ENCODE results near the gene TNNI2.

Gene TNNI2

DNA sequence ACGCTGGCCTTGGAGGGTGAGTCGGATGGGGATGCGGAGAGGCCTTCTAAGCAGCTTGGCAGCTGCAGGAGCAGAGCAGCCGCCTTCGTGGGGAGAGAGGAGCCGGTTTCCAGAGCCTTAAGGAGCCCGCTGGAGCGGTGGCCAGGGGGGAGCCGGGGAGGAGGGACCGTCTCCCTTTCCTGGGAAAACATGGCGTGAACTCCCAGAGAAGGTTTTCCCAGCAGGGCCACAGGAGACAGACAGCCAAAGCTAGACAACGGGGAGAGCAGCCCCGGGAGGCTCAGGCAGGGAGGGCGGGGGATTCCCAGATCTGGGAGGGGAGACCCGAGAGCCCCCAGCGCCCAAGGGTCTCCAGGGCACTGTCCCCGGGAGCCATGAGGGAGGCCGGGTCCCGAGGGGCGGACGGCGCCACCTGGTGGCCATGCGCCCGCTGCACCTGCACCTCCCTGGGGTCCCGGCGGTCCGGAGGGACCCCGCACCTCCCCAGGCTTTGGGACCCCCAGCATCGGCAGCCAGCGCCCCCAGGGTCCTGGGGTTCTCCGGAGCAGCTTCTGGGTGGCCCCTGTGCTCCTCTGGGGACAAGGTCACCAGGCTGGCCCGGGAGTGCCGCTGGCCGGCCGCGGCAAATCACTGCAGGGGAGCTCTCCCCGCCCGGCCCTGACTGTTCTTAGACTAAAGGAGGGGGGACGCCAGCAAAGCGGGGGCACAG is 6.4 kb upstream of the TNNI2 start:
- DNase-seq (ENCODE audit: low read depth in 3 of 3, low spot score in 1 of 3): peak in 2 of 3 donors; percentile 34 to 68

DNA sequence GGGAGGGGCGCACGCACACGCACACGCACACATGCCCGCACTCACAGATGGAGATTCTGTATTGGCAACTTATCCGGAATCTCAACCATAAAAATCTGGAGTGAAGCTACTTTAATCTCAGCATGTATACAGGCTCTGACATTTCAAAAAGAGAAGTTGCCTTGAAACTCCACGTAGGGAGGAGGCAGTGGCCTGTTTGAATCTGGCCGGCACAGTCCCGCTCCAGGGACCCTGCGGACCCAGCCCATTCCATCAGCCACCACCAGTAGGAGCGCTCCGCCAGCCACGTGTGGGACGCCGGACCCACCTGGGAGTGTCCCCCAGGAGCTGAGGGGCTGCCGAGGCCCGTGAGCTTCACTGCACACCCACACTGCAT is 5.9 kb upstream of the TNNI2 start:
- DNase-seq (ENCODE audit: low read depth in 3 of 3, low spot score in 1 of 3): no peak

DNA sequence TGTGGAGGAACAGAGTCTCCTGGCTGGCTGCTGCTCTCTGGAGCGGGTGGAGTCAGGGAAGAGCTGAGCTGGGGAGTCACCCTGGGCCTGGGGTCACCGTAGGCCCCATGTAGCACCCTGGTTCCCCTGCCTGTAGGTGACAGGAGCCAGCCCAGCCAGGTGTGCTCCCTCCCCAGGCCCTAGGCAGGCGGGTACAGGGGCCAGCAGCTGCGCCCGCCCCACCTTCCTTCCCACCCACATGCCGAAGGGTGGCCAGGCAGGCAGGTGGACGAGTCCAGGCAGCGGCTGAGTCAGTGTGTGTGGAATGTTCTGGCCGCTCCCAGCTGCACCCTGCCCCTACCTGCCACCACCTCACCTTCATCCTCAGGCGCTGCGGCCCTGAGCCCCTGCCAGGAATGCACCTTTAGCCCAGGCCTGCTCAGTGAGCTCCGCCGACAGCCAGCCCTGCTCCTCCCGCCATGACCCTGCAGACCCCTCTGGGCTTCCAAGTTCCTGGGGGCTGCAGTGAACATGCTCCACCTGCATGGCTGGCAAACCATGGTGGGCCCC is 4.6 kb upstream of the TNNI2 start:
- DNase-seq (ENCODE audit: low read depth in 3 of 3, low spot score in 1 of 3): no peak

DNA sequence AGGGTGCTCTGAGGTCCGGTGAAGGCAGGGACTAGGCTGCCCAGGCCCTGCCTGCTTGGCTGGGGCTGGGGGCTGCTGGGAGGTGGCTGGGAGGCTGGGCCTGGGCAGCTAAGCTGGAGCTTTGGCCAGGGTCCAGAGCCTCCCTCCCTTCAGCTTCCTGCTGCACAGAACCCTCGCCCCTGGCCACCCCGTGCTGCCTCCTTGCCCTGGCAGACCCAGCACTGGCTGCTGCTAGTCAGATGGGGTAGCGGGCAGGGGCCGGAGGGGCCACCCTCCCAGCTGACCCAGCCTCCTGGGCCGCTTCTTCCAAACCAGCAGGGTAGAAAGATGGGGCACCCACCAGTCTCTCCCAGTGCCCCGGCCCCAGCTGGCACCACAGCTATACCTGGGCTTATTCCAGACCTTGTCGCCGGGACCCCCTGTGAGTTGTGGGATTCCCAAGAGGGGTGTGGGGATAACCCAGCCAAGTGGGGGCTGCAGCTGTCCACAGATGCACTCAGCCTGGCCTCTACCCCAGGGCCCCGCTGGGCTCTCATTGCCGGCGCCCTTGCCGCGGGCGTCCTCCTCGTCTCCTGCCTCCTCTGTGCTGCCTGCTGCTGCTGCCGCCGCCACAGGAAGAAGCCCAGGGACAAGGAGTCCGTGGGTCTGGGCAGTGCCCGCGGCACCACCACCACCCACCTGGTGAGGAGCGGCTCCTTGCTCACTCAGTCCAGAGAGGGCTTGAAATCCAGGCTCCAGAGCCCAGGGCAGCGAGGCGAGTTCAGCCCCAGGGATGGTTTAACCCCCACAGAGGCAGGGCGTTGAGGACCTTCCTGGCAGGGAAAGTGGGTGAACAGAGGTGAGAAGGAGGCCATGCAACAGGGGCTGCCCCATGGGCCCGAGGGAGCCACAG is 3.8 kb upstream of the TNNI2 start, which contains the start of gene SYT8:
Gene SYT8 (plus strand): TSS at position 212 of the 892 bp plus-strand sequence. CDS start 116 bp downstream, at position 328.
- DNase-seq (ENCODE audit: low read depth in 3 of 3, low spot score in 1 of 3): no peak

DNA sequence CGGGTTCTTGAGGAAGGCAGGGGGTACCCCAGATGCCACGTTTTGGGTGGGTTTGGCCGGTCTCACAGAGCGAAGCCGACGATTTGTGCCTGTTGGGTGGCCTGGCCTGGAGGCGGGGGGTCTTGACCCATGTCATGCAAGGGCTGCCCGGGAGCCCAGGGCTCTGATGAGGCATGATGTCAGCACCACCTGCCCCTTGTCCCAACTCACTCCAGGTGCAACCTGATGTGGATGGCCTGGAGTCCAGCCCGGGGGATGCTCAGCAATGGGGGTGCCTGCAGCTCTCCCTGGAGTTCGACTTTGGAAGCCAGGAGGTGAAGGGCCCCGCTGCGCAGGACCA is 3.1 kb upstream of the TNNI2 start:
- DNase-seq (ENCODE audit: low read depth in 3 of 3, low spot score in 1 of 3): no peak

DNA sequence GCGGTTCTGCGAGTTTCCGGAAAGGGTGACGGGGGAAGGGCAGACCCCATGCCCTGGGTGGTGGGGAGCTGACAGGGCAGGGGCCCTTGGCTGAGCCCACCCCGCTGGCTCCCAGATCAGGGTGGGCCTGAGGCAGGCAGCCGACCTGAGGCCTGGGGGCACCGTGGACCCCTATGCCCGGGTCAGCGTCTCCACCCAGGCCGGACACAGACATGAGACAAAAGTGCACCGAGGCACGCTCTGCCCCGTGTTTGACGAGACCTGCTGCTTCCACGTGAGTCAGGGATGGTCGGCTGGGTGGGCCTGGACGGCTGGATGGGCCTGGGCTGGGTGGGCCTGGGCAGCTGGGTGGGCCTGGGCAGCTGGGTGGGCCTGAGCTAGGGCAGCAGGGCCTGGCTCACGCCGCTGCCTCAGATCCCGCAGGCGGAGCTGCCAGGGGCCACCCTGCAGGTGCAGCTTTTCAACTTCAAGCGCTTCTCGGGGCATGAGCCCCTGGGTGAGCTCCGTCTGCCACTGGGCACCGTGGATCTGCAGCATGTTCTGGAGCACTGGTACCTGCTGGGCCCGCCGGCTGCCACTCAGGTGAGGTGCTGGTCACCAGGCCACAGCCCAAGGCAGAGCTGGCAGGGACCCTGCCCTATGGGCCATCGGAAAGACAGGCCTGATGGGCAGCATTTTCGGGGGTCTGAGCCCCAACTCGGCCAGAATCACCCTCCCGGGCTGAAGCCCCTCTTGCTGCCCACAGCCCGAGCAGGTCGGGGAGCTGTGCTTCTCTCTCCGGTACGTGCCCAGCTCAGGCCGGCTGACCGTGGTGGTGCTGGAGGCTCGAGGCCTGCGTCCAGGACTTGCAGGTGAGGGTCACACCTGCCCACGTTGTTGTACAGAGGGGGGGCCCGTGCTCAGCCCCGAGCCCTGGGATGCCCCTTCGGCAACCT is 2.5 kb upstream of the TNNI2 start:
- DNase-seq (ENCODE audit: low read depth in 3 of 3, low spot score in 1 of 3): no peak

DNA sequence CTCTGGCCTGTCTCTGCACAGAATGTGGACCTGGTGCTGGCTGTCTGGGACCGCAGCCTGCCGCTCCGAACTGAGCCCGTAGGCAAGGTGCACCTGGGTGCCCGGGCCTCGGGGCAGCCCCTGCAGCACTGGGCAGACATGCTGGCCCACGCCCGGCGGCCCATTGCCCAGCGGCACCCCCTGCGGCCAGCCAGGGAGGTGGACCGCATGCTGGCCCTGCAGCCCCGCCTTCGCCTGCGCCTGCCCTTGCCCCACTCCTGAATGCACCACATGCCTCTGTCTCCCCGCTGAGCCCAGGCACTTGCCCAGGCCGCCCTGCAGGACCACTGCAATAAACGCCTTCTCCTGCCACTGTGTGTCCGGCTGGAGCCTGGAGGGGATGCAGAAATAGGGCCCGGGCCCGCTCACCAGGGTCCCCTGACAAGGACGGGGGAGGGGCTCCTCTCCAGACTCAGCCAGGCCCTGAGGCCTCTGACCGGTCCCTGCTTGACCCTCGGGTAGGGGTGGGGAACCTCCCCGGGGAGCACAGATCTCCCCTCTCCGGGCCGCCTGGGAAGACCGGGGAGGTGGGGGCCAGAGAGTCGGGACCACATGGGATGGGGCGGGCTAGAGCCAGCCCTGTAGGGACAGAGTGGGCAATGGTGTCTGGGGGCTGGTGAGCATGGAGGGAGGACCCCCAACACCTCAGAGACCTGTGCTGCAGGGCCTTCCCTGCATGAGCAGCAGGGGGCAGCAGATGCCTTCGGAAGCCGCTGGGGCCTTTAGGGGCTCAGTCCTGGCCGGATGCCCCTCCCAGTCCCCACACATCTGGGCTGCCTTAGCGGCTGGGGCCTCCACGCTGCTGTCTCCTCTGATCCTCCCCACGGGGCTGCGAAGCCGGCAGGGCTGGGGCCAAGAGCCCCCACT is 1.4 kb upstream of the TNNI2 start:
- peak; percentile 43 to 69 (median 67) for DNase-seq (ENCODE audit: low read depth in 3 of 3, low spot score in 1 of 3)

DNA sequence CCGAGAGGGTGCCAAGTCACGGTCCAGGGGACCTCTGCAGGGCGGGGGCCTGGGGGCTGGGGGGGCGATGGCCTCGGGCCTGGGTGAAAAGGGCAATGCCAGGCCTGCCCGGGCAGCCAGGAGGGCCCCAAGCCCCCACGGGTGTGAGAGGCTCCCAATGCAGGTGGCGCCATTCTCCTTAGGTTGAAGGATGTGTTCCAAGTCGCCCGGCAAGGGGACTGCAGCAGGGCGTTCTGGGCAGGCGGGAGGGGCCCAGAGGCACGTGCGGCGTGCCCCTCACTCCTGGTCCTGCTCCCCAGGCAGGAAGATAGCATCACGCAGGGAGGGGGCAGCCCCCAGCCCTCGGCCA is 730 bp upstream of the TNNI2 start:
- DNase-seq (ENCODE audit: low read depth in 3 of 3, low spot score in 1 of 3): no peak

DNA sequence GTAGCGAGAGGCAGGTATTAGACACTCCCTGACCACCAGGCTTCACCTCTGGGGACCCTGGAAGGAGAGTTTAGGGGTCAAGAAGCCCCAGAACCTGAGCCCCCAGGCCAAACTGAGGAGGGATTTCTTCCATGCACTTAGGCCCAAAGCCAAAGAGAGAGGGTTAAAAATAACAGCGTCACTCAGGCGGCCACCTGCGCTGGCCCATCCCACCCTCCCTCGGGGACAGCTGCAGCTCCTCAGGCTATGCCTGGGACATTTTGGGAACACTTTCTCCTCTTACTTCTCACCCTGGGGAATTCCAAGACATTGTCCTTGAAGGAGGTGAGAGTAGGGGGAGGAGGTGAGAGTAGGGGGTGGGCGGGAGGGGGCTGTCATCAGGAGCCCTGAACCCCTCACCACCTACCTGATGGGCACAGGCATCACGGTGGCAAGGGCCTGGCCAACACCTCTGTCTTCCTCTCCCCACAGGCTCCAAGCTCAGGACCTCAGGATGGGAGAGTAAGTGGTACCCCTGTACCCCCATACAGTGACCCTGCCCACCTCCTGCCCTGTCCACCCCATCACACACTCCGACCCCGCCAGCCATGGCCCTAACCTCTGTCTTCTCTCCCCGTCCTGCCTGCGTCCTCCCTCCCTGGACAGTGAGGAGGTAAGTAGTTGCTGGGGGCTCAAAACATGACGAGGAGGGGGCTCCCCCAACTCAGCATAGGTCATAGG is 583 bp downstream of the TNNI2 start:
- DNase-seq (ENCODE audit: low read depth in 3 of 3, low spot score in 1 of 3): no peak

DNA sequence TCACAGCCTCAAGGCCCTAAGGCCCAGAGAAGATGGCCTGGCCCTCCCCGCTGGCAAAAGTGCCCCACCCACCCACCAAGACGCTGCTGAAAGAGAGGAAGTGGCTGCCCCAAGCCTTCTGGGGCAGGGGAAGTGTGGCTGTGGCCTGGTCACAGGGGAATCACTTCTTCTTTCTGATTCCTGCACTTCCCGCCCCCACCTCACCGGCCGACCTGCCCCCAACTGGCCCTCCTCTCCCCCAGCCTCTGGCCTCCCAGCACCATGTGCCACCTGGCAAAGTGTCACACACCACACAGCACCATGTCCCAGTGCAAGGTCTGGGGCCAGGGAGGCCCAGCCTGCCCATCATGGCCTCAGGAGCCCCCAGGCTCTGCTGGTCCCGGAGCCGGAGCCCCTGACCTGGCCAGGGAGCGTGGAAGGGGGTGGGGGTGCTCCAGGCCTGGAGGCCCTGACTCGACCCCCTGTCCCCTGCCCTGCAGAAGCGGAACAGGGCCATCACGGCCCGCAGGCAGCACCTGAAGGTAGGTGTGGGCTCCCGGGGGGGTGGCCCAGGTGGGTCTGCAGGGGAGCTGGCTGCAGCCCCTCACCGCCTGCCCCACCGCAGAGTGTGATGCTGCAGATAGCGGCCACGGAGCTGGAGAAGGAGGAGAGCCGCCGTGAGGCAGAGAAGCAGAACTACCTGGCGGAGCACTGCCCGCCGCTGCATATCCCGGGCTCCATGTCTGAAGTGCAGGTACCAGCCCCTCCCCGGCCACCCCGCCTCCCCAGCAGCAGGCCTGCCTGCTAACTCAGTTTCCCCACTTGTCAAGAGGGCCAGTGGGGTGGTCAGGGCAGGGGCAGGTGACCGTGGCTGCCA is 1.4 kb downstream of the TNNI2 start:
- no peak for DNase-seq (ENCODE audit: low read depth in 3 of 3, low spot score in 1 of 3)

DNA sequence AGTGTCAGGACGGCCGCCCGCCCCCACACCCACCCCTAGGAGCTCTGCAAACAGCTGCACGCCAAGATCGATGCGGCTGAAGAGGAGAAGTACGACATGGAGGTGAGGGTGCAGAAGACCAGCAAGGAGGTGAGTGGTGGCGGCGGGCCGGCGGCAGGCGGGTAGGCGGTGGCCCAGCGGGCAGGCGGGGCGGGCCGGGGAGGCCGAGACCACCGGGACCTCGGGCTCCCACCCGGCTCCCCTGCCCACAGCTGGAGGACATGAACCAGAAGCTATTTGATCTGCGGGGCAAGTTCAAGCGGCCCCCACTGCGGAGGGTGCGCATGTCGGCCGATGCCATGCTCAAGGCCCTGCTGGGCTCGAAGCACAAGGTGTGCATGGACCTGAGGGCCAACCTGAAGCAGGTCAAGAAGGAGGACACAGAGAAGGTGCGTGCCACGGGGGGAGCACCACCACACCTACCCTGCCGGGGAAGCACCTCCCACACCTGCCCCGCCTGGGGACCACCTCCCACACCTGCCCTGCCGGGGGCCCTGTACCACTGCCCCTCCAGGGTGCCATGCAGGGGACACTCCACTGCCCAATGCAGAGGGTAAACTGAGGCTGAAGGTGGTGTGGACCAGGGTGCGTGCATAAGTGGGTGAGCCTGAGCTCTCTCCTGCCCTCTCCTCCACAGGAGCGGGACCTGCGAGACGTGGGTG is 2.1 kb downstream of the TNNI2 start:
- no peak for DNase-seq (ENCODE audit: low read depth in 3 of 3, low spot score in 1 of 3)

DNA sequence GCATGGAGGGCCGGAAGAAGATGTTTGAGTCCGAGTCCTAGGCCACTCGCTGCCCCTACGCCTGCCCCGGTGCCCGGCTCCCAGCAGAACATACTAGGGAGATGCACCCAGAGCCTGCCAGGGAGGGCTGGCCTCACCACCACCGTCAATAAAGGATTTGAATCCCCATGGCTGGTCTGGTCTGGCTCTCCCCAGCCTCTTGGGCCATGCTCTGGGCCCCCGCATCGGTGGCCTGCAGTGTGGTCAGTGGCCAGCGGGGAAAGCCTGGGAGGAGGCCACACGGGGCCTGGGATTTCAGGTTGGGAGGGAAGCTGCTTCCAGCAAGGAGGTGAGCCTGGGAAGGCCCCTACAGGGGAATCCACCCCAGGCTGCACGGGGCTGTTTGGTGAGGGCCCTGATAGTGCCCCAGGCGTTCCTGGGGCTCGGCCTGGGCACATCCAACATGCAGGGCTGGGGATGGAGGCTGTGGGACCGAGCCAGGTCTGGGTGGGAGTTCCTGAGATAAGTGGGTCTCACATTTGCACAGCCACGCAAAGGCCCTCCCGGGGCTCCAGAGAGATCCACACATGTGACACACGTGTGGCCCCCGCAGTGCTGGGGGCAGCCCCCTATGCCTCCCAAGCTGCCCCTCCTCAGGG is 2.8 kb downstream of the TNNI2 start:
- DNase-seq (ENCODE audit: low read depth in 3 of 3, low spot score in 1 of 3): no peak

DNA sequence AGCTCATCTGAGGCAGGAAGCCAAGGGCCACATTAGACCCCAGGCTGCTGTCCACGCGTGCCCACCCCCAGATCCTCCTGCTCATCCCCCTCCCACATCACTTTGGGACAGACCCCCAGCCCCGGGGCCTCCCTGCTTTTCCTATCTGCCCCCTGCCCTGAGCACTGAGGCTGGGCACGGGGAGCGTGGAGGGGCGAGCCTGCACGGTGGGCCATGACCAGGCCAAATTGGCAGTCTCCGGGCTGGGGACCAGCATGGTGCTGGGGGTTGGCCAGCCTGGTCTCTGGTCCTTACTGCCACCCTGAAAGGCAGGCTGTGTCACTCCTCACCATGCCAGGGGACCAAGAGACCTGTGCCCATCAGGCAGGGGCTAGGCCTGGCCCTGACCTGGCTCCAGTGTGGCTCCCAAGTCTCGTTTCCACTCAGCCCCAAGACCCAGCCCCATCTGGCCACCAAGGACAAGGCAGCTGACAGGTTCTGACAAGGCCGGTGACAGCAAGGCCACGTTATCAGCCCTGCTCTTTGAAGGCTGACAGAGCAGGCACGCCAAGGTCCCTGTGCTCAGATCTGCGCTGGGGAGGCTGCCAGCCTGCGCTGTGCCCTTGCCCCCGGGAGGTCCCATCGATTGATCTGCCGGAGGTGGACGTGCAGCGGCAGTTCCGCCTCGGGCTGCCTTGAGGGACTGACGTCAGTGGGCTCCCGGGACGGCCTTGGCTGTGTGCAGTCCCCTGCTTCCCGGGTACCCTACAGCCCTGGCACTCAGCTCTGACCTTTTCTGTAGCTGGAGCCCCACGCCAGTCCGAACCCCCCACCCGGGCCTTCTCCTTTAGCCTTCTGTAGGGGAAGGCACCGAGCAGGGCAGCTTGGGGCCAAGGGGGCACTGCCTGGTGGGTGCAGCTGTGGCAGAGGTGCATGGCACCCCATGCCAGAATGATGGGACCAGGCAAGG is 3.6 kb downstream of the TNNI2 start:
- DNase-seq (ENCODE audit: low read depth in 3 of 3, low spot score in 1 of 3): no peak

DNA sequence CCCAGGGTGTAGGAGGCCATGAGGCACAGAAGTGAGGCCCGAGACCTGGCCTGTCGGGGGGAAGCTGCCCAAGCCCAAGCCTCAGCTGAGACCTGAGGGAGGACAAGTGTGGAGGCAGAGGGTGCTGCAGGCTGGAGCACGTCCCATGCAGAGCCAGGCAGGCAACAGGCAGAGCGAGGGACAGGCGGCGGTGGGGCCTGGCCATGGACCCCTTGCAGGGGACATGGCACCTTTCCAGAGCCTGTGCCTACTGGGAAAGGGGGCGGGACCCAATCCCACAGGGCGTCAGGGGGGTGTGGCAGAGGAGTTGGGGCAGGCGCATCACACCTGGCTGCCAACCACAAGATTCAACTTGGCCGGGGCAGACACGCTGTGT is 4.3 kb downstream of the TNNI2 start:
- DNase-seq (ENCODE audit: low read depth in 3 of 3, low spot score in 1 of 3): no peak

DNA sequence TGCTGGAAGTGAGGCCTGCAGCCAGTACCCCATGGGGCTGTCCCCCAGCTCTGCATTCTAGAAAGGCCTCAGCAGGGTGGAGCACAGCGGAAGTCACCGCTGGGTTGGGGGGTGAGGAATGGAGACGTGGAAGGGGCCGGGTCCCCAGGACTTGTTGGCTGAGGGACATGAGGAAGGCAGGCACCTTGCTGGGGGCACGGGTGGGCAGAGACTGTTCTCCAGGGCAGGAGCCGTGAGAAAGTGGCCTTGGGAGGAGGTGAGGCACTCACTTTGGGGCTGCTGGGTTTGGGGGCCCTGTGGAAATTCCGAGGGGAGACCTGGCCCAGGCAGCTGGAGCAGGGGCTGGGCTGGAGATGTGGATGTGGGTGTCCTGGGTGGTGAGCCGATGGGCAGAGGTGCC is 5.0 kb downstream of the TNNI2 start:
- no peak for DNase-seq (ENCODE audit: low read depth in 3 of 3, low spot score in 1 of 3)
